IPS-20b (cell line): ENCODE data around the gene TRIM67.
"Not testable (repeated sequence)": the region's sequence is repeated elsewhere in the genome, so short reads cannot be mapped to it uniquely, and the experiment has no call there.

Source experiments
- H3K27ac ChIP-seq: one replicate; pipeline ENCODE4 v1.5.1; 2013; ENCODE audit warnings: low read length
- H3K27me3 ChIP-seq: 2 replicates; pipeline ENCODE4 v1.6.1; 2013; ENCODE audit warnings: mild to moderate bottlenecking, low read length, inconsistent platforms; ENCODE audit not compliant: insufficient read depth
- H3K36me3 ChIP-seq: 2 replicates; pipeline ENCODE4 v1.6.1; 2013; ENCODE audit warnings: low read depth, mild to moderate bottlenecking, inconsistent platforms, low read length, moderate library complexity; ENCODE audit not compliant: insufficient read depth
- H3K4me1 ChIP-seq: 2 replicates; pipeline ENCODE4 v1.6.1; 2013; ENCODE audit warnings: mild to moderate bottlenecking, control low read depth, inconsistent platforms, low read length, moderate library complexity; ENCODE audit not compliant: insufficient read depth
- H3K4me3 ChIP-seq: 2 replicates; pipeline ENCODE4 v1.5.1; 2013; ENCODE audit warnings: mild to moderate bottlenecking, low read length, inconsistent platforms
- H3K9ac ChIP-seq: 2 replicates; pipeline ENCODE4 v1.6.1; 2013; ENCODE audit warnings: low read depth, mild to moderate bottlenecking, inconsistent platforms, low read length, moderate library complexity
- H3K9me3 ChIP-seq: 2 replicates; pipeline ENCODE4 v1.6.1; 2013; ENCODE audit warnings: mild to moderate bottlenecking, low read depth, low read length, inconsistent platforms; ENCODE audit not compliant: insufficient read depth

TRIM67 gene

GRCh38 chr1:231161667-231162296, at the start of gene TRIM67:
Gene TRIM67 (plus strand): TSS chr1:231162058. CDS start chr1:231162970, 912 bp downstream.
- Histone ChIP-seq H3K27me3 (peaks cover 90% of the 10 kb centered on the region), H3K9me3 (no peaks in the 10 kb centered on the region), H3K36me3 (no peaks in the 10 kb centered on the region), H3K4me3 (peak within 1 kb of the TSS; percentile 63), H3K4me1 (no peaks in the 10 kb centered on the region), H3K27ac (no peak within 1 kb of the TSS), H3K9ac (no peak within 1 kb of the TSS)

- Histone ChIP-seq H3K9ac (no peak overlapping the region), H3K9me3 (no peaks in the 10 kb centered on the region), H3K4me3 (no peak overlapping the region), H3K4me1 (no peaks in the 10 kb centered on the region; the same call in 1 of the 2 replicates), H3K36me3 (no peaks in the 10 kb centered on the region), H3K27ac (no peak overlapping the region), H3K27me3 (no peaks in the 10 kb centered on the region; the same call in 1 of the 2 replicates)
Measured at GRCh38 chr1:231116738-231117137, 45.1 kb upstream of the TRIM67 start.

GRCh38 chr1:231118704-231119453, 43.0 kb upstream of the TRIM67 start:
- Histone ChIP-seq H3K36me3 (no peaks in the 10 kb centered on the region), H3K27me3 (no peaks in the 10 kb centered on the region; the same call in 1 of the 2 replicates), H3K9me3 (no peaks in the 10 kb centered on the region), H3K9ac (no peak overlapping the region), H3K4me1 (no peaks in the 10 kb centered on the region; the same call in none of the 2 replicates), H3K4me3 (no peak overlapping the region), H3K27ac (no peak overlapping the region)

GRCh38 chr1:231121533-231121932, 40.3 kb upstream of the TRIM67 start:
- Histone ChIP-seq H3K9ac (no peak overlapping the region), H3K4me3 (no peak overlapping the region), H3K27ac (no peak overlapping the region), H3K4me1 (no peaks in the 10 kb centered on the region; the same call in none of the 2 replicates), H3K36me3 (no peaks in the 10 kb centered on the region), H3K27me3 (no peaks in the 10 kb centered on the region; the same call in 1 of the 2 replicates), H3K9me3 (no peaks in the 10 kb centered on the region)

- no peaks in the 10 kb centered on the region for H3K9me3 ChIP-seq
- no peaks in the 10 kb centered on the region for H3K36me3 ChIP-seq
- no peak overlapping the region for H3K9ac ChIP-seq
- H3K27ac ChIP-seq, result no peak overlapping the region
- no peaks in the 10 kb centered on the region; the same call in none of the 2 replicates for H3K4me1 ChIP-seq
- H3K4me3 ChIP-seq, result no peak overlapping the region
- H3K27me3 ChIP-seq, result no peaks in the 10 kb centered on the region; the same call in 1 of the 2 replicates
Measured at GRCh38 chr1:231122143-231122542, 39.7 kb upstream of the TRIM67 start.

GRCh38 chr1:231124746-231125145, 37.1 kb upstream of the TRIM67 start:
- Histone ChIP-seq H3K9ac (no peak overlapping the region), H3K36me3 (no peaks in the 10 kb centered on the region), H3K4me3 (no peak overlapping the region), H3K27ac (no peak overlapping the region), H3K27me3 (no peaks in the 10 kb centered on the region), H3K4me1 (no peaks in the 10 kb centered on the region; the same call in 1 of the 2 replicates), H3K9me3 (no peaks in the 10 kb centered on the region)

- Histone ChIP-seq H3K27me3 (no peaks in the 10 kb centered on the region), H3K4me1 (no peaks in the 10 kb centered on the region; the same call in 1 of the 2 replicates), H3K27ac (no peak overlapping the region), H3K4me3 (no peak overlapping the region), H3K9ac (no peak overlapping the region), H3K9me3 (no peaks in the 10 kb centered on the region), H3K36me3 (no peaks in the 10 kb centered on the region)
Measured at GRCh38 chr1:231125972-231126580, 35.8 kb upstream of the TRIM67 start.

- not testable (repeated sequence) for H3K27me3 ChIP-seq, H3K9me3 ChIP-seq, H3K9ac ChIP-seq, H3K4me3 ChIP-seq, H3K27ac ChIP-seq, H3K4me1 ChIP-seq, H3K36me3 ChIP-seq
Measured at GRCh38 chr1:231127106-231127505, 34.8 kb upstream of the TRIM67 start.

GRCh38 chr1:231128471-231128870, 33.4 kb upstream of the TRIM67 start:
- not testable (repeated sequence) for H3K4me3 ChIP-seq, H3K9ac ChIP-seq, H3K9me3 ChIP-seq, H3K27me3 ChIP-seq, H3K27ac ChIP-seq, H3K36me3 ChIP-seq, H3K4me1 ChIP-seq

- H3K27ac ChIP-seq, result no peak overlapping the region
- no peaks in the 10 kb centered on the region for H3K9me3 ChIP-seq
- H3K4me1 ChIP-seq, result no peaks in the 10 kb centered on the region
- no peaks in the 10 kb centered on the region for H3K36me3 ChIP-seq
- no peak overlapping the region for H3K4me3 ChIP-seq
- no peak overlapping the region for H3K9ac ChIP-seq
- H3K27me3 ChIP-seq, result no peaks in the 10 kb centered on the region
Measured at GRCh38 chr1:231130544-231130943, 31.3 kb upstream of the TRIM67 start.

GRCh38 chr1:231132591-231132990, 29.3 kb upstream of the TRIM67 start:
- not testable (repeated sequence) for H3K4me3 ChIP-seq, H3K27ac ChIP-seq, H3K9ac ChIP-seq, H3K4me1 ChIP-seq, H3K36me3 ChIP-seq, H3K9me3 ChIP-seq, H3K27me3 ChIP-seq

- H3K9ac ChIP-seq, result no peak overlapping the region
- no peaks in the 10 kb centered on the region for H3K36me3 ChIP-seq
- H3K4me3 ChIP-seq, result no peak overlapping the region
- H3K9me3 ChIP-seq, result no peaks in the 10 kb centered on the region
- H3K27ac ChIP-seq, result no peak overlapping the region
- no peaks in the 10 kb centered on the region; the same call in 1 of the 2 replicates for H3K27me3 ChIP-seq
- H3K4me1 ChIP-seq, result no peaks in the 10 kb centered on the region
Measured at GRCh38 chr1:231134624-231135023, 27.2 kb upstream of the TRIM67 start.
